Heart left ventricle (tissue), 16 donors: ENCODE results near the gene TTC29. TPM values are rescaled to one million over a fixed set of nuclear protein-coding genes. Genes with fewer than 3 reads are reported as not detected.

Experiments
- ATAC-seq, 4 donors: fragments of 200-7000 bp; cut with Tn5 transposase; one replicate each; pipeline ENCODE4 v1.9.1; 2020 to 2022; ENCODE audit warnings: moderate library complexity in 4 of 4, mild to moderate bottlenecking in 3 of 4, moderate number of reproducible peaks in 1 of 4
- DNase-seq, 5 donors: peaks; one replicate each; pipeline ENCODE4 v3.0.0-alpha.2; 2020
- H3K27ac ChIP-seq, 12 donors: fragments of 200-600 bp; sonication (generic) in 4 of 12; one replicate each; pipeline versions ENCODE4 v1.5.0 to v1.8.0; 2016 to 2022; ENCODE audit warnings: mild to moderate bottlenecking in 2 of 12
- H3K27me3 ChIP-seq, 9 donors: fragments of 200-600 bp; sonication (generic) in 2 of 9; one replicate each; pipeline versions ENCODE4 v1.5.1 to v1.8.0; 2016 to 2022; ENCODE audit warnings: mild to moderate bottlenecking in 3 of 9
- H3K36me3 ChIP-seq, 9 donors: fragments of 200-600 bp; sonication (generic) in 2 of 9; one replicate each; pipeline versions ENCODE4 v1.5.0 to v1.8.0; 2018 to 2022; ENCODE audit warnings: mild to moderate bottlenecking in 2 of 9
- H3K4me1 ChIP-seq, 12 donors: fragments of 200-600 bp; sonication (generic) in 4 of 12; one replicate each; pipeline versions ENCODE4 v1.5.0 to v1.8.0; 2016 to 2022; ENCODE audit warnings: mild to moderate bottlenecking in 3 of 12
- H3K4me3 ChIP-seq, 12 donors: fragments of 200-600 bp; sonication (generic) in 4 of 12; one replicate each; pipeline versions ENCODE4 v1.5.0 to v1.8.0; 2017 to 2022; ENCODE audit warnings: mild to moderate bottlenecking in 9 of 12, moderate library complexity in 4 of 12
- H3K9me3 ChIP-seq, 12 donors: fragments of 200-600 bp; sonication (generic) in 4 of 12; one replicate each; pipeline versions ENCODE4 v1.5.0 to v1.8.0; 2016 to 2022; ENCODE audit warnings: mild to moderate bottlenecking in 1 of 12
- POLR2A ChIP-seq, 2 donors: fragments of 450-650 bp; IDR thresholded peaks; one replicate each; pipeline ENCODE4 v1.6.1; 2017; ENCODE audit warnings: antibody characterized with exemption in 2 of 2, mild to moderate bottlenecking in 2 of 2, moderate library complexity in 2 of 2
- WGBS, 4 donors: extraction: QIAGEN DNeasy Blood & Tissue Kit in 2 of 4; methylation state at CpG; one replicate each; pipeline versions ENCODE4 v1.1.5 to v1.1.7; 2013 to 2018; 5-methylcytosine and 5-hydroxymethylcytosine counted together
- intact Hi-C, 10 donors: fragments of 100-400 bp; cut with DNase I; formaldehyde crosslinking; loops; one replicate each; pipeline versions ENCODE4 v1.11.1 to v1.14.2; 2022
- polyA plus RNA-seq, 2 donors: library from polyadenylated mRNA; stranded (reverse); fragments of 200-250 nt; gene quantifications; one replicate each; pipeline ENCODE4 v1.2.3, GENCODE V29; 2013
- total RNA-seq, 9 donors: library from RNA; depleted of rRNA in 2 of 9; stranded (reverse); fragments of >200 nt in 2 of 9; fragmentation: NEBNext Ultra II Directional in 3 of 9; extraction: Animal tissue kit (Norgen Biotek cat#: 25700) in 3 of 9; gene quantifications; one replicate each; pipeline versions ENCODE4 v1.1.0 to v1.2.4, GENCODE V29; 2016 to 2023
- TF ChIP-seq, protein P1 (sequence below), 12 donors: fragments of 200-600 bp; sonication (generic) in 4 of 12; IDR thresholded peaks; one replicate each; pipeline versions ENCODE4 v1.5.0 to v1.8.0; 2018 to 2022; ENCODE audit warnings: antibody characterized with exemption in 12 of 12, mild to moderate bottlenecking in 5 of 12
- donor health status: ischemic (EF 13 %, LVEDD 7.1; RV severe dilation, severe dysfunction).
- donor health status: healthy with polysubstance abuse.
- donor health status: DM: no; HTN: yes; CAD: no.
- donor health status: DM: no; HTN: no; CAD: no.
- donor health status: ischemic (EF 25% LVEDD 6.9; RV normal size, moderate dysfunction).
- donor health status: ischemic (EF 25% LVEDD 5.7; RV mildly dilated, moderate dysfunction).
- donor health status: healthy.
- donor health status: DM: yes; HTN: yes; CAD: no.
- donor health status: ischemic (EF 35%, LVEDD 5.7; RV mildly dilated, moderate dysfunction).
- donor health status: nonischemic (EF 11% LVEDD 7.7; RV severe dilation, severe dysfunction).
- donor health status: DM: yes; HTN: yes; CAD: no.
- donor health status: PGD.
- donor health status: ischemic (EF 29% LVEDD 5.4; RV normal size, mild dysfunction).
- donor health status: nonischemic (EF 23%, LVEDD 6.1; RV moderate dilation, normal function).

Gene TTC29
- total and polyA plus RNA-seq, 11 donors = 0.04 to 0.20 (median 0.14) TPM; not detected in 8

DNA sequence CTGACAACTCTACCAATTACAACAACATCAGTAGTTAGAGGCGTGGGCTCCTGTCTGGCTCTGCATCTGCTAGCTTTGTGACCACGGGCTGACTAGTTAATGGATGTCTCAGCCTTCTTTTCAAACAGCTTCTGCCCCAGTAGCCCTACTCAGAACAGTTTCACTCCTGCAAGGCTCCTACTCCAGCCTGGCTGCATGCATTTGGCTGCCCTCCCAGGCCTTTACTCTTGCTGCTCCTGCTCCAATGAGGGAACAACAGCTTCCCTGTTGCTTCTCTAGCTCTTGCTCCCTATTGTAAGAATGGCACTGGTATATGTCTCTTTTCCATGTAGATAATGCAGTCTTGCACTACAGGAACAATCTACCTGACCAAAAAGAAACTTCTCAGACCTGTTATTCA lies 93.3 kb downstream of the TTC29 start:
- H3K4me3 ChIP-seq = no peak overlapping the region
- no peaks in the 10 kb centered on the region for H3K9me3 ChIP-seq
- ATAC-seq (no peak), DNase-seq (no peak)
- intact Hi-C loops = no loop called here
- peaks cover 0 to 4% (median 0%) of the 10 kb centered on the region in 9 donors for H3K27me3 ChIP-seq
- TF ChIP-seq, protein P1, sequence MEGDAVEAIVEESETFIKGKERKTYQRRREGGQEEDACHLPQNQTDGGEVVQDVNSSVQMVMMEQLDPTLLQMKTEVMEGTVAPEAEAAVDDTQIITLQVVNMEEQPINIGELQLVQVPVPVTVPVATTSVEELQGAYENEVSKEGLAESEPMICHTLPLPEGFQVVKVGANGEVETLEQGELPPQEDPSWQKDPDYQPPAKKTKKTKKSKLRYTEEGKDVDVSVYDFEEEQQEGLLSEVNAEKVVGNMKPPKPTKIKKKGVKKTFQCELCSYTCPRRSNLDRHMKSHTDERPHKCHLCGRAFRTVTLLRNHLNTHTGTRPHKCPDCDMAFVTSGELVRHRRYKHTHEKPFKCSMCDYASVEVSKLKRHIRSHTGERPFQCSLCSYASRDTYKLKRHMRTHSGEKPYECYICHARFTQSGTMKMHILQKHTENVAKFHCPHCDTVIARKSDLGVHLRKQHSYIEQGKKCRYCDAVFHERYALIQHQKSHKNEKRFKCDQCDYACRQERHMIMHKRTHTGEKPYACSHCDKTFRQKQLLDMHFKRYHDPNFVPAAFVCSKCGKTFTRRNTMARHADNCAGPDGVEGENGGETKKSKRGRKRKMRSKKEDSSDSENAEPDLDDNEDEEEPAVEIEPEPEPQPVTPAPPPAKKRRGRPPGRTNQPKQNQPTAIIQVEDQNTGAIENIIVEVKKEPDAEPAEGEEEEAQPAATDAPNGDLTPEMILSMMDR (IDR thresholded peaks at IDR 0.05) = no peak
- no peak for TF ChIP-seq POLR2A (IDR thresholded peaks at IDR 0.05)
- 55 to 73% (median 68%) methylated on average over 2 of the region's 2 CpGs for WGBS, 4 donors
- H3K4me1 ChIP-seq = no peaks in the 10 kb centered on the region
- no peaks in the 10 kb centered on the region for H3K36me3 ChIP-seq
- no peak overlapping the region for H3K27ac ChIP-seq

DNA sequence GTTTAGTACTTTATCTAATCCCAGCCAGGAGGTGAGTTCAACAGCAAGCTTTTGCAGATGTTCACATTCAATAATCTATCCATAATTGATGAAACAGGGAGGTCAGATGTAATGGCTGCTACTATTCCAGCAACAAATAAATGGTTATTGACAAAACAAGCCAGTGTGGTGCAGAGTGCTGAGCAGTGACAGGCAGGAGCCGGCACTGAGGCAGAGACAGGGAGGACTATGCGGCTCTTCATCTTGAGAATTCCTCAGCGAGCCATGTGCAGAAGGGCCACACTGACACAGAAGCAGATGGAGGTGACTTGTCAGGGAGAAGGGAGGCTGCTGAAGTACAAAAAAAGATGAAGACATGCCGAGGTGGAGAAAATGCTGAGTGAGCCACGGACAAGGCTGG lies 98.3 kb downstream of the TTC29 start:
- Histone ChIP-seq H3K27me3 (peaks cover 0 to 2% (median 0%) of the 10 kb centered on the region in 9 donors), H3K4me1 (no peaks in the 10 kb centered on the region), H3K4me3 (no peak overlapping the region), H3K9me3 (no peaks in the 10 kb centered on the region), H3K36me3 (no peaks in the 10 kb centered on the region), H3K27ac (no peak overlapping the region)
- no peak for TF ChIP-seq POLR2A (IDR thresholded peaks at IDR 0.05)
- TF ChIP-seq, protein P1 (IDR thresholded peaks at IDR 0.05) = no peak
- DNase-seq = no peak
- 47 to 60% (median 51%) methylated on average over 5 of the region's 5 CpGs for WGBS, 4 donors
- intact Hi-C loops = no loop called here
- ATAC-seq = no peak

DNA sequence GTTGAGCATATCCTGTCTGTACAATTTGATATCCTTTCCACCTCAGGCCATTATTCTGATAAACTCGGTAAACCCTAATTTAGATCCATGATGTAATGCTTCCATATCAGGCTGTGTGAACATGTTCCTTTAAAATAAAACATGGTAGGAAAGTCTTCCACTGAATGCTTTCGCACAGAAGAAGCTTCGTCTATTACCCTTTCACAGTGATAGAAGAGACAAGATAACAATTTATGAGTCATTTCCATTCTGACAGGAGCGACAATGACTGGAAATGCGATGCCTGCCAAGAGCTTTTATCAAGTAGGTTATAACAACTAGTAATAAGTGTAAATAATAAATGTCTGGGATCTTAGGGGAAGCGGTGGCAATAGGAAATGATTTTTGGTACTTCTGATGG lies 98.8 kb downstream of the TTC29 start:
- no peak for DNase-seq
- Histone ChIP-seq H3K27ac (no peak overlapping the region), H3K9me3 (no peaks in the 10 kb centered on the region), H3K36me3 (no peaks in the 10 kb centered on the region), H3K4me1 (no peaks in the 10 kb centered on the region), H3K4me3 (no peak overlapping the region), H3K27me3 (peaks cover 0 to 2% (median 0%) of the 10 kb centered on the region in 9 donors)
- TF ChIP-seq, protein P1 (IDR thresholded peaks at IDR 0.05) = no peak
- TF ChIP-seq POLR2A (IDR thresholded peaks at IDR 0.05) = no peak
- WGBS, 4 donors = 36 to 48% (median 39%) methylated on average over 6 of the region's 6 CpGs
- ATAC-seq = no peak
- intact Hi-C loops = no loop called here

DNA sequence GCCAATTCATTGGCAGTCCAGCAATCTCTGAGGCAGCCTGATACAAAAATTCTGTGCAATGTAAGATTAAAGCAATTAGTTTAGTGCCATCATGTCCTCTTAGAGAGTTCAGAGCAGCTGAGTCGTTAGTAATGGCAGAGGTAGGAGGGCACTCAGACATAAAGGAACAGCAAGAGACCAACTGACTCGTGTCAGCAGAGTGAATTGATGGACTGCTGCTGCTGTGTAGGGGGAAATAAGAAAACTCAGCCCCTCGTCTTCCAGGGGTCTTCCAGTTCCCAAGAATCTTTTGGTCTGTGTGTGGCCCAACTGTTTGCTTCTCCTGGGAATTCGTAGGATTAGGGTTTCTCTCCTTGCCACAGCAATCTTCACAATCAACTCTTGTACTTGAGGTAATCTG lies 100.9 kb downstream of the TTC29 start:
- 50 to 58% (median 54%) methylated on average over 4 of the region's 4 CpGs for WGBS, 4 donors
- Histone ChIP-seq H3K4me1 (no peaks in the 10 kb centered on the region), H3K9me3 (no peaks in the 10 kb centered on the region), H3K36me3 (no peaks in the 10 kb centered on the region), H3K27me3 (no peaks in the 10 kb centered on the region), H3K4me3 (no peak overlapping the region), H3K27ac (no peak overlapping the region)
- no peak for TF ChIP-seq POLR2A (IDR thresholded peaks at IDR 0.05)
- TF ChIP-seq, protein P1 (IDR thresholded peaks at IDR 0.05) = no peak
- intact Hi-C loops = no loop called here
- no peak for DNase-seq
- ATAC-seq = no peak
